CD4-positive, CD25-positive, alpha-beta regulatory T cell (primary cell): ENCODE data around the gene SERPINA10. TPM values are rescaled to one million over a fixed set of nuclear protein-coding genes. Genes with fewer than 3 reads are reported as not detected.
"Not testable (repeated sequence)": the region's sequence is repeated elsewhere in the genome, so short reads cannot be mapped to it uniquely, and the experiment has no call there.

Source experiments
- ATAC-seq, 2 donors: fragments of 150-1000 bp; cut with Tn5 transposase; one replicate each; pipeline ENCODE4 v1.10.0; 2021; ENCODE audit warnings: low read depth in 2 of 2, moderate number of reproducible peaks in 2 of 2, moderate library complexity in 1 of 2
- DNase-seq, 3 donors: peaks; one replicate each; pipeline versions ENCODE4 v3.0.0 to v3.0.0-alpha.2; 2012 to 2022; ENCODE audit warnings: mixed read lengths in 1 of 3
- H3K27ac ChIP-seq: one replicate; pipeline ENCODE4 v1.7.0; 2013; ENCODE audit warnings: mild to moderate bottlenecking, low read length; ENCODE audit not compliant: insufficient read depth, poor library complexity, severe bottlenecking
- H3K27me3 ChIP-seq: one replicate; pipeline ENCODE4 v1.7.0; 2013; ENCODE audit warnings: low read length; ENCODE audit not compliant: control insufficient read depth, insufficient read depth
- H3K36me3 ChIP-seq: one replicate; pipeline ENCODE4 v1.7.0; 2013; ENCODE audit warnings: mild to moderate bottlenecking, low read length, moderate library complexity; ENCODE audit not compliant: control insufficient read depth, insufficient read depth
- H3K4me1 ChIP-seq: 2 replicates; pipeline ENCODE4 v1.7.0; 2013; ENCODE audit warnings: mild to moderate bottlenecking, low read length; ENCODE audit not compliant: insufficient read depth, control insufficient read depth, poor library complexity, severe bottlenecking
- H3K4me3 ChIP-seq: one replicate; pipeline ENCODE4 v1.7.0; 2013; ENCODE audit warnings: low read depth, mild to moderate bottlenecking, low read length, moderate library complexity
- H3K9me3 ChIP-seq, 2 experiments: 1 replicate in 1 of 2; 2 replicates in 1 of 2; pipeline ENCODE4 v1.7.0; 2013; ENCODE audit warnings: low read length in 2 of 2, mild to moderate bottlenecking in 1 of 2, moderate library complexity in 1 of 2; ENCODE audit not compliant: control insufficient read depth in 2 of 2
- H3K27ac Mint-ChIP-seq, 3 donors: one replicate each; pipeline ENCODE4 v1.8.0; 2020 to 2022; ENCODE audit warnings: mild to moderate bottlenecking in 3 of 3, mixed read lengths in 3 of 3, moderate library complexity in 2 of 3
- H3K27me3 Mint-ChIP-seq: one replicate; pipeline ENCODE4 v1.8.0; 2022; ENCODE audit warnings: mild to moderate bottlenecking, mixed read lengths
- H3K36me3 Mint-ChIP-seq: one replicate; pipeline ENCODE4 v1.8.0; 2020; ENCODE audit warnings: mixed read lengths
- H3K4me1 Mint-ChIP-seq, 4 donors: one replicate each; pipeline ENCODE4 v1.8.0; 2020 to 2022; ENCODE audit warnings: mixed read lengths in 4 of 4, mild to moderate bottlenecking in 1 of 4
- H3K4me3 Mint-ChIP-seq, 4 donors: one replicate each; pipeline ENCODE4 v1.8.0; 2020 to 2022; ENCODE audit warnings: mild to moderate bottlenecking in 4 of 4, mixed read lengths in 4 of 4, moderate library complexity in 3 of 4
- H3K9me3 Mint-ChIP-seq, 7 donors: one replicate each; pipeline ENCODE4 v1.8.0; 2020 to 2022; ENCODE audit warnings: mixed read lengths in 7 of 7, mild to moderate bottlenecking in 3 of 7, moderate library complexity in 2 of 7
- polyA plus RNA-seq, 4 donors: library from polyadenylated mRNA; unstranded; fragments of 300-500 nt; fragmentation: Illumina TruSeq; gene quantifications; one replicate each; pipeline ENCODE4 v1.2.3, GENCODE V29; 2021
- total RNA-seq: library from RNA; stranded (reverse); gene quantifications from one replicate; pipeline ENCODE4 v1.2.3, GENCODE V29; 2022

SERPINA10 gene
- total and polyA plus RNA-seq, 5 donors from 2014 or later, result not detected

DNA sequence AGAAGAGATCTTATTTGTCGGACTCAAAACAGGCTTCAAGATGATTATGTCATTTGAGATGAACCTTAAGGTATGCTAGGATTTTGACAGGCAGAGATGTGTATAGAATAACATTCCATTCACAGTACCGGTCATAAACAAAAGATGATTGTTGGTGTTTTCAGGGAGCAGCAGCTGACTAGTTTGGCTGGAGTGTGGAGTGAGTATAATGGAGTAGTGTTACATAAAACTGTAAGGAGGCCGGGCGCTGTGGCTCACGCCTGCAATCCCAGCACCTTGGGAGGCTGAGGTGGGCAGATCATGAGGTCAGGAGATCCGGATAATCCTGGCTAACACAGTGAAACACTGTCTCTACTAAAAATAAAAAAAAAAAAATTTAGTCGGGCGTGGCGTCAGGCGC, 23.9 kb downstream of the SERPINA10 start:
- no peaks in the 10 kb centered on the region for H3K36me3 ChIP-seq
- no peaks in the 10 kb centered on the region for H3K9me3 ChIP-seq
- no peak overlapping the region for H3K27ac Mint-ChIP-seq
- no peak overlapping the region for H3K4me3 ChIP-seq
- H3K27me3 Mint-ChIP-seq, result peaks cover 4% of the 10 kb centered on the region
- H3K9me3 Mint-ChIP-seq, result no peaks in the 10 kb centered on the region
- ATAC-seq (no peak), DNase-seq (no peak)
- H3K27ac ChIP-seq, result no peak overlapping the region
- no peaks in the 10 kb centered on the region for H3K4me1 Mint-ChIP-seq
- peaks cover 5% of the 10 kb centered on the region for H3K27me3 ChIP-seq
- no peaks in the 10 kb centered on the region for H3K4me1 ChIP-seq
- H3K4me3 Mint-ChIP-seq, result no peak overlapping the region
- H3K36me3 Mint-ChIP-seq, result no peaks in the 10 kb centered on the region

DNA sequence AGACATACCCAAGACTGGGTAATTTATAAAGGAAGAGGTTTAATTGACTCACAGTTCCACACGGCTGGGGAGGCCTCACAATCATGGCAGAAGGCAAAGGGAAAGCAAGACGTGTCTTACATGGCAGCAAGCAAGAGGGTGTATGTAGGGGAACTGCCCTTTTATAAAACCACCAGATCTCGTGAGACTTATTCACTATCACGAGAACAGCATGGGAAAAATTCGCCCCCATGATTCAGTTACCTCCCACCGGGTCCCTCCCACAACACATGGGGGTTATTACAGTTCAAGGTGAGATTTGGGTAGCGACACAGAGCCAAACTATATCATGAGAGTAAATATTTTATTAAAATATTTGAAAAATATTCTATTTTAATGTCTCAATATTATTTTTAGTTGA, 24.5 kb downstream of the SERPINA10 start:
- not testable (repeated sequence) for H3K27me3 ChIP-seq, H3K36me3 Mint-ChIP-seq, H3K27ac ChIP-seq, H3K9me3 Mint-ChIP-seq, H3K4me3 ChIP-seq, H3K4me1 ChIP-seq, H3K4me3 Mint-ChIP-seq, ATAC-seq, H3K27me3 Mint-ChIP-seq, H3K27ac Mint-ChIP-seq, DNase-seq, H3K9me3 ChIP-seq, H3K4me1 Mint-ChIP-seq, H3K36me3 ChIP-seq

DNA sequence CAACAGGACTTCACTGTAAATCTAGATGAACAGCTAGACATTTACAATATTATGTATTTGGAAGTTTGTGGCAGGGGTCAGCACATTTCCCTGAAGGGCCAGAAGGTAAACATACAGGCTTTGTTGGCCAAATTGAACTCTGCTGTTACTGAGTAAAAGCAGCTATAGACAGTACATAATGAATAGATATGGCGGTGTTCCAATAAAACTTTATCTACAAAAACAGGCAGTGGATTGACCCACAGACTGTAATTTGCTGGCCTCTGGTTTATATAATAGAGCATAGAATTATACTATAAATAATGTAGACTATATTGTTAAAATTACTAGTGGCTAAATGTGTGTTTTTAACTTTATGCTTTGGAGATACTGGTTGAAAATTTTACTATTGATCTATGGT, 25.7 kb downstream of the SERPINA10 start:
- H3K27me3 ChIP-seq, result peaks cover 5% of the 10 kb centered on the region
- Mint-ChIP-seq H3K36me3 (no peaks in the 10 kb centered on the region), H3K9me3 (peaks cover 0 to 15% (median 2%) of the 10 kb centered on the region in 7 donors), H3K27ac (no peak overlapping the region), H3K27me3 (peaks cover 4% of the 10 kb centered on the region), H3K4me1 (no peaks in the 10 kb centered on the region), H3K4me3 (no peak overlapping the region)
- H3K36me3 ChIP-seq, result no peaks in the 10 kb centered on the region
- no peaks in the 10 kb centered on the region for H3K9me3 ChIP-seq
- H3K4me1 ChIP-seq, result no peaks in the 10 kb centered on the region
- H3K4me3 ChIP-seq, result no peak overlapping the region
- DNase-seq (no peak), ATAC-seq (no peak)
- H3K27ac ChIP-seq, result no peak overlapping the region

DNA sequence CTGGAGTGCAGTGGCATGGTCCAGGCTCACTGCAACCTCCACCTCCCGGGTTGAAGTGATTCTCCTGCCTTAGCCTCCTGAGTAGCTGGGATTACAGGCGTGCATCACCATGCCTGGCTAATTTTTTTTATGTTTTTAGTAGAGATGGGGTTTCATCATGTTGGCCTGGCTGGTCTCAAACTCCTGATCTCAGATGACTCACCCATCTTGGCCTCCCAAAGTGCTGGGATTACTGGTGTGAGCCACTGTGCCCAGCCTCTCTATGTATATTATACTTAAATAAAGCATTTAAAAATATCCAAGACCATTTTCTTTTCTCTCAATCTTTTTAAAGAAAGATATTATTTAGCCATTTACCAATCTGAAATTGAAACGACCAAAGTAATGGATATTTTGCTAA, 28.9 kb downstream of the SERPINA10 start:
- not testable (repeated sequence) for H3K36me3 ChIP-seq, H3K4me3 ChIP-seq, ATAC-seq, H3K27ac Mint-ChIP-seq, H3K9me3 ChIP-seq, H3K4me1 Mint-ChIP-seq, H3K27ac ChIP-seq, H3K4me1 ChIP-seq, H3K36me3 Mint-ChIP-seq, H3K27me3 ChIP-seq, H3K27me3 Mint-ChIP-seq, H3K4me3 Mint-ChIP-seq, DNase-seq
- H3K9me3 Mint-ChIP-seq, result peaks cover 0 to 29% (median 2%) of the 10 kb centered on the region in 7 donors

DNA sequence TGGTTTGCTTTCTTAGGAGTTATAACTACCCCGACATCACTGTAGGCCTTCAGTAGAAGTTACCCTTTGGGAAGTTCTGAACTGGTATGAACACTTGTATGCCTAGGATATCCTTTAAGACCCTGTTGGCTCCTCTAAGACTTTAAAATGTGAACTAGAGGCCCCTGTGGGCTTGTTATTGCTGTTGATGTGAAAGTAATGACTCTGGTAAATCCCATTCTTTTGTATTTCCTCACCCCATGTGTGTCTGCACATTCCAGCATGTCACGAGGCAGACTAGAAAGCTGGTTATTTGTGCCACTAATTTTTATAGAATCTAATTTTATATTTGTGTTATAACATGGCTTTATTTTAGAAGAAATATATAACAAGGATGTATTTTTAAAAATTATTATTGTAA, 48.9 kb downstream of the SERPINA10 start:
- Histone ChIP-seq H3K27me3 (peaks cover 4% of the 10 kb centered on the region), H3K36me3 (no peaks in the 10 kb centered on the region), H3K27ac (no peak overlapping the region), H3K9me3 (no peaks in the 10 kb centered on the region), H3K4me1 (no peaks in the 10 kb centered on the region), H3K4me3 (no peak overlapping the region)
- H3K9me3 Mint-ChIP-seq, result no peaks in the 10 kb centered on the region
- H3K4me3 Mint-ChIP-seq, result no peak overlapping the region
- H3K27ac Mint-ChIP-seq, result no peak overlapping the region
- no peak for ATAC-seq
- no peaks in the 10 kb centered on the region for H3K4me1 Mint-ChIP-seq
- no peak for DNase-seq
- H3K27me3 Mint-ChIP-seq, result peaks cover 35% of the 10 kb centered on the region
- H3K36me3 Mint-ChIP-seq, result no peaks in the 10 kb centered on the region

DNA sequence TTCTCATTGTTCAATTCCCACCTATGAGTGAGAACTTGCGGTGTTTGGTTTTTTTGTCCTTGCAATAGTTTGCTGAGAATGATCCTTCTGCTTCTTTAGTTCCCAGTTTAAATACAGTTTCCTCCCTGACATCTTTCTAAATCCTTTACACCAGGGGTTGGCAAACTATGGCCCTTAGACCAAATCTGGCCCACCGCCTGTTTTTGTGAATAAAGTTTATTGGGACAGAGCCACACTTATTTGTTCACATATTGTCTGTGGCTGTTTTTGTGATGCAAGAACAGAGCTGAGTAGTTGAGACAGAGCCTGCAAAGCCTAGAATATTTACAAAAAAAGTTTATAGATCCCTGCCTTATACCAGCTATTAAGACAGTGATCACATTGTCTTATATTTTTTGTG, 53.7 kb downstream of the SERPINA10 start:
- no peak overlapping the region for H3K4me3 Mint-ChIP-seq
- Histone ChIP-seq H3K27me3 (peaks cover 6% of the 10 kb centered on the region), H3K9me3 (no peaks in the 10 kb centered on the region), H3K4me1 (no peaks in the 10 kb centered on the region), H3K27ac (no peak overlapping the region), H3K4me3 (no peak overlapping the region), H3K36me3 (no peaks in the 10 kb centered on the region)
- peaks cover 11% of the 10 kb centered on the region for H3K27me3 Mint-ChIP-seq
- peaks cover 0 to 2% (median 0%) of the 10 kb centered on the region in 7 donors for H3K9me3 Mint-ChIP-seq
- DNase-seq (no peak), ATAC-seq (no peak)
- no peaks in the 10 kb centered on the region for H3K4me1 Mint-ChIP-seq
- H3K27ac Mint-ChIP-seq, result no peak overlapping the region
- H3K36me3 Mint-ChIP-seq, result no peaks in the 10 kb centered on the region

DNA sequence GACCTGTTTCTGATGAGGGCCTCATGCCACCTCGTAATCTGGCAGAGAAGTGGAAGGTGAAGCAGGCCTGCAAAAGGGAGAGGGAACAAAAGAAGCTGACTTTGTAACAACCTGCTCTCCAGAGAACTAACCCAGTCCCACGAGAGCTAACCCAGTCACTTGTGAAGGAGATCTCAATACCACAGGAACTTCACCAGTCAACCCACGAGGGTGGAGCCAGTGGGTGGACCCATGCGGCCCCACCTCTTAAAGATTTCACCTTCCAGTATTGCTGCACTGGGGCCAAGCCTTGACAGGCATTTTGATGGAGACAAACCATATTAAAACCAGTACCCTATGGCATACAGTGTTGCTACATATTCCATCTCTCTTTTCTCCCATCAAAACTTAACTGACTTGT, 55.1 kb downstream of the SERPINA10 start:
- Mint-ChIP-seq H3K27me3 (peaks cover 6% of the 10 kb centered on the region), H3K9me3 (peaks cover 0 to 2% (median 0%) of the 10 kb centered on the region in 7 donors), H3K4me1 (no peaks in the 10 kb centered on the region), H3K4me3 (no peak overlapping the region), H3K27ac (no peak overlapping the region), H3K36me3 (no peaks in the 10 kb centered on the region)
- no peaks in the 10 kb centered on the region for H3K36me3 ChIP-seq
- H3K4me1 ChIP-seq, result no peaks in the 10 kb centered on the region
- H3K27me3 ChIP-seq, result peaks cover 2% of the 10 kb centered on the region
- no peak overlapping the region for H3K27ac ChIP-seq
- H3K9me3 ChIP-seq, result no peaks in the 10 kb centered on the region
- peak in 1 of 3 donors; percentile 9 for DNase-seq
- H3K4me3 ChIP-seq, result no peak overlapping the region
- ATAC-seq, result no peak

DNA sequence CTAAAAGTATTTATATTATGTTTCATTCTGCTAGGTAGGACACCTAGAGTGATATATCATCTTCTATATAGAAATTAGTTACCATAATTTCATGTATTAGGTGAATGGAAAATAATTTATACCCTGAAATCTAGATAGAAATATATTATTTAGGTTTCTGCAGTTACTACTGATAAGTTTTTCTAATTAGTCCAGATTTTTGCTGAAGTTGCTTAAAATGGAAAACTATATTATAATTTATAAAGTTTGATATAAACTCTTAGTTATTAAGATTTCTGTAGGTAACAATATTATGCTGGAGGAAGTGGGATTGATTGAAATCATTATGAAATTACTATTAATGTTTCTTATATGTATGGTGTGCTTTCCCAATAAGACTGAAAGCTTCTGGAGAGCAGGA, 56.0 kb downstream of the SERPINA10 start:
- H3K4me3 ChIP-seq, result no peak overlapping the region
- no peaks in the 10 kb centered on the region for H3K4me1 ChIP-seq
- no peak overlapping the region for H3K27ac ChIP-seq
- ATAC-seq (no peak), DNase-seq (no peak)
- Mint-ChIP-seq H3K27me3 (peaks cover 2% of the 10 kb centered on the region), H3K4me3 (no peak overlapping the region), H3K27ac (no peak overlapping the region), H3K36me3 (no peaks in the 10 kb centered on the region), H3K4me1 (no peaks in the 10 kb centered on the region), H3K9me3 (peaks cover 0 to 2% (median 0%) of the 10 kb centered on the region in 7 donors)
- no peaks in the 10 kb centered on the region for H3K36me3 ChIP-seq
- H3K9me3 ChIP-seq, result no peaks in the 10 kb centered on the region
- H3K27me3 ChIP-seq, result peaks cover 2% of the 10 kb centered on the region
